Suprapubic skin (tissue), 4 donors: Measurements from ENCODE around the gene GET4.

ENCODE experiments used
- POLR2A ChIP-seq, 2 donors: fragments of 450-650 bp; IDR thresholded peaks; one replicate each; pipeline ENCODE4 v1.6.1; 2017; ENCODE audit warnings: antibody characterized with exemption in 2 of 2, mild to moderate bottlenecking in 2 of 2, moderate library complexity in 2 of 2
- POLR2AphosphoS5 ChIP-seq, 3 donors: sonication (generic); formaldehyde crosslinking; IDR thresholded peaks; one replicate each; pipeline ENCODE4 v1.6.1; 2017; ENCODE audit warnings: antibody characterized with exemption in 3 of 3
- TF ChIP-seq, protein P1 (sequence below), 2 donors: fragments of 200-600 bp in 1 of 2; fragments of 450-650 bp in 1 of 2; sonication (generic) in 1 of 2; IDR thresholded peaks; one replicate each; pipeline ENCODE4 v1.5.1; 2016 to 2019; ENCODE audit warnings: antibody characterized with exemption in 2 of 2, mild to moderate bottlenecking in 1 of 2, moderate library complexity in 1 of 2

DNA sequence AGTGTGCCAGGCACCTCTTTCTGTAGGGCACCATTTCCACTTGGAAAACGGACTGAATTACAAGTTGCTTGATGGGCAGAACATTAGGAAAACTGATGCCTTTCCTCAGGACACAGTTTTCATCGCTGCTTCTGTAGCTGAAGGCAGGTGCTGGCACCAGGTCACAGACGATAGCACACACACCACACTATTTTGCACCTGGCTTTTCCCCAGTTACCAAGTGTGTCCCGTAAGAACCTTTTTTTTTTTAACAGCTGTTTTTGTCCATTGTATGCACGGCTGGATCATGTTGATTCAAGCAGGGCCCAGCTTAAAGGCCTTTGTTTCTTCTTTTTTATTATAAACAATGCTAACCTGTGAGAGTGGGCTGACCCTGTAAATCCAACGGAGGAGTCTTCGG lies 1.3 kb upstream of the GET4 start:
- TF ChIP-seq POLR2A (IDR thresholded peaks at IDR 0.05) (no peak), POLR2AphosphoS5 (IDR thresholded peaks at IDR 0.05) (no peak)
- TF ChIP-seq, protein P1, sequence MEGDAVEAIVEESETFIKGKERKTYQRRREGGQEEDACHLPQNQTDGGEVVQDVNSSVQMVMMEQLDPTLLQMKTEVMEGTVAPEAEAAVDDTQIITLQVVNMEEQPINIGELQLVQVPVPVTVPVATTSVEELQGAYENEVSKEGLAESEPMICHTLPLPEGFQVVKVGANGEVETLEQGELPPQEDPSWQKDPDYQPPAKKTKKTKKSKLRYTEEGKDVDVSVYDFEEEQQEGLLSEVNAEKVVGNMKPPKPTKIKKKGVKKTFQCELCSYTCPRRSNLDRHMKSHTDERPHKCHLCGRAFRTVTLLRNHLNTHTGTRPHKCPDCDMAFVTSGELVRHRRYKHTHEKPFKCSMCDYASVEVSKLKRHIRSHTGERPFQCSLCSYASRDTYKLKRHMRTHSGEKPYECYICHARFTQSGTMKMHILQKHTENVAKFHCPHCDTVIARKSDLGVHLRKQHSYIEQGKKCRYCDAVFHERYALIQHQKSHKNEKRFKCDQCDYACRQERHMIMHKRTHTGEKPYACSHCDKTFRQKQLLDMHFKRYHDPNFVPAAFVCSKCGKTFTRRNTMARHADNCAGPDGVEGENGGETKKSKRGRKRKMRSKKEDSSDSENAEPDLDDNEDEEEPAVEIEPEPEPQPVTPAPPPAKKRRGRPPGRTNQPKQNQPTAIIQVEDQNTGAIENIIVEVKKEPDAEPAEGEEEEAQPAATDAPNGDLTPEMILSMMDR (IDR thresholded peaks at IDR 0.05): no peak
